ENCODE measurements around the gene CAMLG. TPM values are rescaled to one million over a fixed set of nuclear protein-coding genes. Genes with fewer than 3 reads are reported as not detected.
"Not testable (repeated sequence)": the region's sequence is repeated elsewhere in the genome, so short reads cannot be mapped to it uniquely, and the experiment has no call there.

The CAMLG gene
- total and polyA plus RNA-seq, 12 donors, result 29.4 to 72.2 (median 42.3) TPM

DNA sequence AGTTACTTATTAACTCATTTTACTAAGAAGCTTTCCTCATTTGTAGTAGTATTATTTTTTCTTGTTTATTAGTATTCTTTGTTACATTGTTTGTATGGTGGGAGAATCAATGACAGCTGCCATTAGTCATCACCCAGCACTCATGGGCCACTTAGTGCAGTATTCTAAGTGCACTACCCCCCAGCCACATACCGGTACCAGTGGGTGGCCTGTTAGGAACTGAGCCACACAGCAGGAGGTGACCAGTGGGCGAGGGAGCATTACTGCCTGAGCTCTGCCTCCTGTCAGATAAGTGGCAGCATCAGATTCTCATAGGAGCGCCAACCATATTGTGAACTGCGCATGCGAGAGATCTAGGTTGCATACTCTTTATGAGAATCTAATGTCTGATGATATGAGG is 24.2 kb upstream of the CAMLG start:
- intact Hi-C loops (cut with DNase I), result no loop called here
- no peak for TF ChIP-seq CTCF (IDR thresholded peaks at IDR 0.05)
- no peak for TF ChIP-seq POLR2A (IDR thresholded peaks at IDR 0.05)
- 93 to 97% (median 96%) methylated on average over 5 of the region's 5 CpGs for WGBS, 4 donors
- Histone ChIP-seq H3K9me3 (replicated peaks in 1 of 3) (no peaks in the 10 kb centered on the region), H3K4me1 (replicated peaks in 1 of 2) (no peaks in the 10 kb centered on the region), H3K27me3 (no peaks in the 10 kb centered on the region), H3K4me3 (no peak overlapping the region), H3K27ac (no peak overlapping the region), H3K36me3 (replicated peaks in 1 of 2) (peaks cover 0 to 94% of the 10 kb centered on the region in 2 donors)
- no peak for DNase-seq

- Histone ChIP-seq H3K4me1 (replicated peaks in 1 of 2) (no peaks in the 10 kb centered on the region), H3K9me3 (replicated peaks in 1 of 3) (no peaks in the 10 kb centered on the region), H3K27me3 (no peaks in the 10 kb centered on the region), H3K4me3 (no peak overlapping the region), H3K27ac (no peak overlapping the region), H3K36me3 (replicated peaks in 1 of 2) (peaks cover 0 to 94% of the 10 kb centered on the region in 2 donors)
- no peak for TF ChIP-seq CTCF (IDR thresholded peaks at IDR 0.05)
- no peak for TF ChIP-seq POLR2A (IDR thresholded peaks at IDR 0.05)
- DNase-seq, result no peak
- intact Hi-C loops (cut with DNase I), result no loop called here
- WGBS, 4 donors, result 94 to 100% (median 99%) methylated on average over 3 of the region's 3 CpGs
Measured at GRCh38 chr5:134714541-134714940, 23.8 kb upstream of the CAMLG start.

DNA sequence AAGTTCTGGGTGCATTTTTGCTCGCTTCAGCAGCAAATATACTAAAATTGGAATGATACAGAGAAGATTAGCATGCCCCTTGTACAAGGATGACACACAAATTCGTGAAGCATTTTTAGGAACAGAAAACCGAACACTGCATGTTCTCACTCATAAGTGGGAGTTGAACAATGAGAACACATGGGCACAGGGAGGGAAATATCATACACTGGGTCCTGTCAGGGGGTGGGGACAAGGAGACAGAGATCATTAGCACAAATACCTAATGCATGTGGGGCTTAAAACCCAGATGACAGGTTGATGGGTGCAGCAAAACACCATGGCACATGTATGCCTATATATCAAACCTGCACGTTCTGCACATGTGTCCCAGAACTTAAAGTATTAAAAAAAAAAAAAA is 22.9 kb upstream of the CAMLG start:
- H3K27ac ChIP-seq; H3K4me1 ChIP-seq (replicated peaks in 1 of 2); H3K27me3 ChIP-seq; DNase-seq; H3K9me3 ChIP-seq (replicated peaks in 1 of 3); intact Hi-C loops (cut with DNase I); H3K4me3 ChIP-seq: not testable (repeated sequence)
- WGBS, 4 donors, result 91 to 94% (median 92%) methylated on average over 4 of the region's 4 CpGs
- H3K36me3 ChIP-seq (replicated peaks in 1 of 2), result peaks cover 0 to 94% of the 10 kb centered on the region in 2 donors

DNA sequence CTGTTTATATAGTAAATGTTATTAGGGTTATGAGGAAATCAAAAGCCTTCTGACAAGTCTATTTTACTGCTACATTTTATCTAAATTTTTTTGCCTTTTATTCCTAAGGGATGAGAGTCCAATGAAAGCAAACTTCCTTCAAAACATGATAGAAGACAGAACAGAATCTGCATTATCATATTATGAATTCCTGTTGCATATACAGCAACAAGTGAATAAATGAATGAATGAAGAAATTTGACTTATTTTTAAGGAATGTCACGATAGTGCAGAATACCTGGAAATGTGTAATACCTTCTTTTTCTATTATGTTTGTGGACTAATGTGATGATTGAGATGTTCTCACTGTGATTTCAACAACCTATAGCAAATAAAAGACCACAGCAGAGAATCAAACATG is 13.5 kb upstream of the CAMLG start:
- H3K36me3 ChIP-seq (replicated peaks in 1 of 2), result peaks cover 0 to 56% of the 10 kb centered on the region in 2 donors
- TF ChIP-seq CTCF (IDR thresholded peaks at IDR 0.05), result no peak
- TF ChIP-seq POLR2A (IDR thresholded peaks at IDR 0.05), result no peak

DNA sequence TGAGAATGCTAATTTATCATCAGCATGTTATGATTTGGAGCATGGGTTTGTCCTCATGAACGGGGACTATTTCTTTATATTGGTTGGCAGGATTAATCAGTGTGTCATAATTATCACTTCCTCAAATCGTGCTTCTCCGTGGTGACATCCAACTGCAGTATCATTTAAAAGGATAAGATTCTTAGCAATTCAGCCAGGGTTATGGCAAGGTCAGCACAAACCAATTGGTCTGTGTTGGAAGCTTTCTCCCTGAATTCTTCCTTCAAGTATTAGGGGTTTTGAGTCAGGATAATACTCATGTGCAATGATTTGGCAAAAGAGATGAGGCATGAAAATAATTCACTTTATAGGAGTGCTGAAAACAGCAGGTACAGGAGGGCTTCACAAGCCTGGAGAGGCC is 5.5 kb upstream of the CAMLG start:
- Histone ChIP-seq H3K36me3 (replicated peaks in 1 of 2) (no peaks in the 10 kb centered on the region), H3K27ac (no peak overlapping the region), H3K9me3 (replicated peaks in 1 of 3) (no peaks in the 10 kb centered on the region), H3K27me3 (no peaks in the 10 kb centered on the region), H3K4me3 (no peak overlapping the region), H3K4me1 (replicated peaks in 1 of 2) (no peaks in the 10 kb centered on the region)
- 33 to 56% (median 49%) methylated on average over 3 of the region's 3 CpGs for WGBS, 4 donors
- DNase-seq, result no peak
- no peak for TF ChIP-seq POLR2A (IDR thresholded peaks at IDR 0.05)
- no peak for TF ChIP-seq CTCF (IDR thresholded peaks at IDR 0.05)
- intact Hi-C loops (cut with DNase I), result no loop called here

More for the DNA sequence above, 13.5 kb upstream of the CAMLG start:
- H3K9me3 ChIP-seq (replicated peaks in 1 of 3), result no peaks in the 10 kb centered on the region
- intact Hi-C loops (cut with DNase I), result no loop called here
- WGBS, 4 donors, result 90 to 98% (median 95%) methylated on average over 1 of the region's 1 CpG
- DNase-seq, result no peak
- no peak overlapping the region for H3K4me3 ChIP-seq
- no peak overlapping the region for H3K27ac ChIP-seq
- H3K27me3 ChIP-seq, result no peaks in the 10 kb centered on the region
- no peaks in the 10 kb centered on the region for H3K4me1 ChIP-seq (replicated peaks in 1 of 2)
